K562 (cell line): ENCODE data around the gene OR52I1. TPM values are rescaled to one million over a fixed set of nuclear protein-coding genes. Genes with fewer than 3 reads are reported as not detected.

Source experiments
- CCNT2 ChIP-seq: IDR thresholded peaks from 2 replicates; pipeline ENCODE4 v1.6.1; 2011; ENCODE audit warnings: borderline replicate concordance, low read depth, mild to moderate bottlenecking, moderate library complexity, mixed read lengths, low read length; ENCODE audit not compliant: insufficient read length; ENCODE audit errors: extremely low read depth
- E2F1 ChIP-seq: sonication (generic); formaldehyde crosslinking; IDR thresholded peaks from 2 replicates; pipeline ENCODE4 v1.8.1; 2023; ENCODE audit warnings: mild to moderate bottlenecking, missing genetic modification reagents, moderate library complexity
- EHMT2 ChIP-seq: fragments of 450-650 bp; IDR thresholded peaks from 2 replicates; pipeline ENCODE4 v1.6.1; 2018; ENCODE audit warnings: antibody characterized with exemption
- ESRRA ChIP-seq: fragments of 450-650 bp; IDR thresholded peaks from 2 replicates; pipeline ENCODE4 v1.6.1; 2014; ENCODE audit warnings: low read depth, mild to moderate bottlenecking, moderate library complexity, borderline replicate concordance
- ESRRB ChIP-seq: fragments of 250-450 bp; sonication (Bioruptor Pico); IDR thresholded peaks from 2 replicates; pipeline ENCODE4 v1.5.0; 2020; ENCODE audit warnings: mild to moderate bottlenecking, moderate library complexity, borderline replicate concordance
- NFYB ChIP-seq: IDR thresholded peaks from 2 replicates; pipeline ENCODE4 v1.6.1; 2011; ENCODE audit warnings: mild to moderate bottlenecking, moderate library complexity; ENCODE audit not compliant: insufficient read length; ENCODE audit errors: extremely low read depth
- PHB2 ChIP-seq: fragments of 450-650 bp; IDR thresholded peaks from 2 replicates; pipeline ENCODE4 v1.6.1; 2017; ENCODE audit warnings: low read depth
- SAFB2 ChIP-seq: fragments of 200-400 bp; formaldehyde crosslinking; IDR thresholded peaks from 2 replicates; pipeline ENCODE4 v1.6.1; 2018; ENCODE audit warnings: borderline replicate concordance, low read length, low read depth, moderate library complexity; ENCODE audit not compliant: severe bottlenecking
- SMC3 ChIP-seq: conservative IDR thresholded peaks from 2 replicates; pipeline ENCODE4 v1.6.1; 2011; ENCODE audit warnings: low read depth, low read length, improper control_type of control experiment; ENCODE audit not compliant: insufficient read depth
- ZFP36 ChIP-seq: fragments of 150-350 bp; IDR thresholded peaks from 2 replicates; pipeline ENCODE4 v1.6.1; 2018; ENCODE audit warnings: low read length, low read depth; ENCODE audit not compliant: partially characterized antibody
- ZHX1 ChIP-seq: fragments of 150-350 bp; conservative IDR thresholded peaks from 2 replicates; pipeline ENCODE4 v1.6.1; 2014; ENCODE audit warnings: low read length
- polyA plus RNA-seq, 8 experiments: library from polyadenylated mRNA; depleted of rRNA in 4 of 8; stranded (reverse) in 5 of 8; unstranded in 3 of 8; fragments of >200 nt; fragmentation: Nextera tagmentation in 2 of 8; fragmentation: Illumina TruSeq in 1 of 8; extraction: Ambion mirVana in 2 of 8; extraction: Trizol in 1 of 8; gene quantifications; 2 replicates each; pipeline versions ENCODE4 v1.2.1 to v1.2.3, GENCODE V29; 2011 to 2014; ENCODE audit warnings: inconsistent platforms in 1 of 8, missing spikeins in 1 of 8
- total RNA-seq, 7 experiments: library from RNA; depleted of rRNA in 6 of 7; stranded (reverse); fragments of >200 nt in 6 of 7; fragmentation: Illumina TruSeq in 2 of 7; extraction: Trizol in 2 of 7; gene quantifications; 2 replicates each; pipeline versions ENCODE4 v1.2.1 to v1.2.3, GENCODE V29; 2011 to 2021; ENCODE audit warnings: low replicate concordance in 1 of 7
- TF ChIP-seq, protein P1 (sequence below): fragments of 250-450 bp; sonication (Bioruptor Pico); IDR thresholded peaks from 2 replicates; pipeline ENCODE4 v1.5.0; 2022; ENCODE audit warnings: mild to moderate bottlenecking
- TF ChIP-seq, protein P2 (sequence below), 3 experiments: IDR thresholded peaks in 2 of 3; conservative IDR thresholded peaks in 1 of 3; 2 replicates each; pipeline ENCODE4 v1.5.1; 2011 to 2012; ENCODE audit warnings: low read length in 3 of 3, mild to moderate bottlenecking in 3 of 3, control low read depth in 2 of 3, improper control_type of control experiment in 1 of 3, inconsistent platforms in 1 of 3, low read depth in 1 of 3, mixed read lengths in 1 of 3, moderate library complexity in 1 of 3; ENCODE audit not compliant: insufficient read depth in 2 of 3

The OR52I1 gene
- total and polyA plus RNA-seq, 9 of the 15 experiments (the other 6 are each of a cell fraction or from before 2014, with no cell fraction given), result not detected

- TF ChIP-seq, protein P1, sequence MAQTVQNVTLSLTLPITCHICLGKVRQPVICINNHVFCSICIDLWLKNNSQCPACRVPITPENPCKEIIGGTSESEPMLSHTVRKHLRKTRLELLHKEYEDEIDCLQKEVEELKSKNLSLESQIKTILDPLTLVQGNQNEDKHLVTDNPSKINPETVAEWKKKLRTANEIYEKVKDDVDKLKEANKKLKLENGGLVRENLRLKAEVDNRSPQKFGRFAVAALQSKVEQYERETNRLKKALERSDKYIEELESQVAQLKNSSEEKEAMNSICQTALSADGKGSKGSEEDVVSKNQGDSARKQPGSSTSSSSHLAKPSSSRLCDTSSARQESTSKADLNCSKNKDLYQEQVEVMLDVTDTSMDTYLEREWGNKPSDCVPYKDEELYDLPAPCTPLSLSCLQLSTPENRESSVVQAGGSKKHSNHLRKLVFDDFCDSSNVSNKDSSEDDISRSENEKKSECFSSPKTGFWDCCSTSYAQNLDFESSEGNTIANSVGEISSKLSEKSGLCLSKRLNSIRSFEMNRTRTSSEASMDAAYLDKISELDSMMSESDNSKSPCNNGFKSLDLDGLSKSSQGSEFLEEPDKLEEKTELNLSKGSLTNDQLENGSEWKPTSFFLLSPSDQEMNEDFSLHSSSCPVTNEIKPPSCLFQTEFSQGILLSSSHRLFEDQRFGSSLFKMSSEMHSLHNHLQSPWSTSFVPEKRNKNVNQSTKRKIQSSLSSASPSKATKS (CRISPR knock-in tag), result no peak
- TF ChIP-seq PHB2 (no peak), SAFB2 (no peak), CCNT2 (no peak), E2F1 (CRISPR knock-in tag) (no peak), ESRRA (no peak), ZFP36 (no peak), EHMT2 (0 out of 2 replicates have a peak, but pooled peaks have one; percentile 21), ZHX1 (no peak), ESRRB (no peak), NFYB (no peak), SMC3 (peak; percentile 94)
- TF ChIP-seq, protein P2, sequence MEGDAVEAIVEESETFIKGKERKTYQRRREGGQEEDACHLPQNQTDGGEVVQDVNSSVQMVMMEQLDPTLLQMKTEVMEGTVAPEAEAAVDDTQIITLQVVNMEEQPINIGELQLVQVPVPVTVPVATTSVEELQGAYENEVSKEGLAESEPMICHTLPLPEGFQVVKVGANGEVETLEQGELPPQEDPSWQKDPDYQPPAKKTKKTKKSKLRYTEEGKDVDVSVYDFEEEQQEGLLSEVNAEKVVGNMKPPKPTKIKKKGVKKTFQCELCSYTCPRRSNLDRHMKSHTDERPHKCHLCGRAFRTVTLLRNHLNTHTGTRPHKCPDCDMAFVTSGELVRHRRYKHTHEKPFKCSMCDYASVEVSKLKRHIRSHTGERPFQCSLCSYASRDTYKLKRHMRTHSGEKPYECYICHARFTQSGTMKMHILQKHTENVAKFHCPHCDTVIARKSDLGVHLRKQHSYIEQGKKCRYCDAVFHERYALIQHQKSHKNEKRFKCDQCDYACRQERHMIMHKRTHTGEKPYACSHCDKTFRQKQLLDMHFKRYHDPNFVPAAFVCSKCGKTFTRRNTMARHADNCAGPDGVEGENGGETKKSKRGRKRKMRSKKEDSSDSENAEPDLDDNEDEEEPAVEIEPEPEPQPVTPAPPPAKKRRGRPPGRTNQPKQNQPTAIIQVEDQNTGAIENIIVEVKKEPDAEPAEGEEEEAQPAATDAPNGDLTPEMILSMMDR (IDR thresholded peaks at IDR 0.05 in 2 of 3, conservative IDR thresholded peaks at IDR 0.05 in 1 of 3; ENCODE audit: insufficient read depth in 2 of 3, low read depth in 1 of 3, low read length in 3 of 3), result peak; percentile 84 to 91 (median 88)
Measured at GRCh38 chr11:4636962-4637661, 43.3 kb downstream of the OR52I1 start, which contains the start of gene OR51D1 (continued).
